ENCODE results near the gene DDR1. TPM values are rescaled to one million over a fixed set of nuclear protein-coding genes. Genes with fewer than 3 reads are reported as not detected.

Gene DDR1
- total RNA-seq, 1 donor from 2014 or later: 13.7 TPM

- H3K27me3 Mint-ChIP-seq (ENCODE audit: low read depth): peaks cover 3% of the 10 kb centered on the region
- intact Hi-C loops (cut with micrococcal nuclease): no loop called here
- peaks cover 34% of the 10 kb centered on the region for H3K36me3 Mint-ChIP-seq (ENCODE audit: low read depth)
- H3K9me3 Mint-ChIP-seq: no peaks in the 10 kb centered on the region
- no peak for DNase-seq (ENCODE audit: low spot score)
- H3K4me3 Mint-ChIP-seq (ENCODE audit: low read depth): no peak overlapping the region
- H3K27ac Mint-ChIP-seq: no peak overlapping the region
- H3K4me1 Mint-ChIP-seq (ENCODE audit: low read depth): no peaks in the 10 kb centered on the region
These were observed 44.4 kb downstream of the DDR1 start for GRCh38 chr6:30928677-30929076.

- no peak overlapping the region for H3K4me3 Mint-ChIP-seq (ENCODE audit: low read depth)
- H3K27me3 Mint-ChIP-seq (ENCODE audit: low read depth): peaks cover 6% of the 10 kb centered on the region
- no peak overlapping the region for H3K27ac Mint-ChIP-seq
- intact Hi-C loops (cut with micrococcal nuclease): no loop called here
- H3K4me1 Mint-ChIP-seq (ENCODE audit: low read depth): no peaks in the 10 kb centered on the region
- H3K36me3 Mint-ChIP-seq (ENCODE audit: low read depth): peaks cover 26% of the 10 kb centered on the region
- no peak for DNase-seq (ENCODE audit: low spot score)
- H3K9me3 Mint-ChIP-seq: no peaks in the 10 kb centered on the region
These were observed 46.2 kb downstream of the DDR1 start for GRCh38 chr6:30930506-30930905.

GRCh38 chr6:30931272-30931671, 47.0 kb downstream of the DDR1 start:
- Mint-ChIP-seq H3K4me1 (ENCODE audit: low read depth) (no peaks in the 10 kb centered on the region), H3K4me3 (ENCODE audit: low read depth) (no peak overlapping the region), H3K27me3 (ENCODE audit: low read depth) (peaks cover 8% of the 10 kb centered on the region), H3K9me3 (no peaks in the 10 kb centered on the region), H3K36me3 (ENCODE audit: low read depth) (peaks cover 24% of the 10 kb centered on the region), H3K27ac (no peak overlapping the region)
- DNase-seq (ENCODE audit: low spot score): no peak
- intact Hi-C loops (cut with micrococcal nuclease): no loop called here

GRCh38 chr6:30931969-30932645, 47.8 kb downstream of the DDR1 start, which contains the start of gene SFTA2:
SFTA2 (minus strand) TSS chr6:30932170; CDS start chr6:30932096, 74 bp downstream.
- Mint-ChIP-seq H3K4me1 (ENCODE audit: low read depth) (no peaks in the 10 kb centered on the region), H3K4me3 (ENCODE audit: low read depth) (no peak within 1 kb of the TSS), H3K27me3 (ENCODE audit: low read depth) (peaks cover 12% of the 10 kb centered on the region), H3K9me3 (no peaks in the 10 kb centered on the region), H3K27ac (no peak within 1 kb of the TSS), H3K36me3 (ENCODE audit: low read depth) (peaks cover 18% of the 10 kb centered on the region)
- DNase-seq (ENCODE audit: low spot score): no peak
- intact Hi-C loops (cut with micrococcal nuclease): no loop called here

- no peak overlapping the region for H3K27ac Mint-ChIP-seq
- peaks cover 13% of the 10 kb centered on the region for H3K36me3 Mint-ChIP-seq (ENCODE audit: low read depth)
- intact Hi-C loops (cut with micrococcal nuclease): no loop called here
- H3K4me3 Mint-ChIP-seq (ENCODE audit: low read depth): no peak overlapping the region
- H3K4me1 Mint-ChIP-seq (ENCODE audit: low read depth): no peaks in the 10 kb centered on the region
- H3K27me3 Mint-ChIP-seq (ENCODE audit: low read depth): peaks cover 12% of the 10 kb centered on the region
- no peak for DNase-seq (ENCODE audit: low spot score)
- H3K9me3 Mint-ChIP-seq: no peaks in the 10 kb centered on the region
These were observed 48.5 kb downstream of the DDR1 start for GRCh38 chr6:30932665-30933365.

- intact Hi-C loops (cut with micrococcal nuclease): no loop called here
- DNase-seq (ENCODE audit: low spot score): no peak
- H3K4me3 Mint-ChIP-seq (ENCODE audit: low read depth): no peak overlapping the region
- H3K27me3 Mint-ChIP-seq (ENCODE audit: low read depth): peaks cover 15% of the 10 kb centered on the region
- H3K36me3 Mint-ChIP-seq (ENCODE audit: low read depth): no peaks in the 10 kb centered on the region
- no peaks in the 10 kb centered on the region for H3K4me1 Mint-ChIP-seq (ENCODE audit: low read depth)
- no peak overlapping the region for H3K27ac Mint-ChIP-seq
- no peaks in the 10 kb centered on the region for H3K9me3 Mint-ChIP-seq
These were observed 50.7 kb downstream of the DDR1 start for GRCh38 chr6:30935018-30935417.

- no peaks in the 10 kb centered on the region for H3K4me1 Mint-ChIP-seq (ENCODE audit: low read depth)
- intact Hi-C loops (cut with micrococcal nuclease): no loop called here
These were observed 52.9 kb downstream of the DDR1 start for GRCh38 chr6:30937265-30937664.

GRCh38 chr6:30938730-30939129, 54.4 kb downstream of the DDR1 start:
- Mint-ChIP-seq H3K9me3 (no peaks in the 10 kb centered on the region), H3K4me3 (ENCODE audit: low read depth) (no peak overlapping the region), H3K4me1 (ENCODE audit: low read depth) (no peaks in the 10 kb centered on the region), H3K36me3 (ENCODE audit: low read depth) (no peaks in the 10 kb centered on the region), H3K27me3 (ENCODE audit: low read depth) (peaks cover 38% of the 10 kb centered on the region), H3K27ac (no peak overlapping the region)
- no peak for DNase-seq (ENCODE audit: low spot score)
- intact Hi-C loops (cut with micrococcal nuclease): no loop called here

More at GRCh38 chr6:30937265-30937664, 52.9 kb downstream of the DDR1 start:
- no peaks in the 10 kb centered on the region for H3K36me3 Mint-ChIP-seq (ENCODE audit: low read depth)
- no peaks in the 10 kb centered on the region for H3K9me3 Mint-ChIP-seq
- no peak overlapping the region for H3K27ac Mint-ChIP-seq
- no peak overlapping the region for H3K4me3 Mint-ChIP-seq (ENCODE audit: low read depth)
- H3K27me3 Mint-ChIP-seq (ENCODE audit: low read depth): peaks cover 25% of the 10 kb centered on the region
- DNase-seq (ENCODE audit: low spot score): no peak

GRCh38 chr6:30939473-30939872, 55.2 kb downstream of the DDR1 start:
- no peak overlapping the region for H3K27ac Mint-ChIP-seq
- H3K4me3 Mint-ChIP-seq (ENCODE audit: low read depth): no peak overlapping the region
- DNase-seq (ENCODE audit: low spot score): no peak
- no peaks in the 10 kb centered on the region for H3K9me3 Mint-ChIP-seq
- intact Hi-C loops (cut with micrococcal nuclease): no loop called here
- H3K27me3 Mint-ChIP-seq (ENCODE audit: low read depth): peaks cover 43% of the 10 kb centered on the region
- no peaks in the 10 kb centered on the region for H3K4me1 Mint-ChIP-seq (ENCODE audit: low read depth)
- no peaks in the 10 kb centered on the region for H3K36me3 Mint-ChIP-seq (ENCODE audit: low read depth)

- no peak for DNase-seq (ENCODE audit: low spot score)
- no peaks in the 10 kb centered on the region for H3K9me3 Mint-ChIP-seq
- no peaks in the 10 kb centered on the region for H3K36me3 Mint-ChIP-seq (ENCODE audit: low read depth)
- intact Hi-C loops (cut with micrococcal nuclease): no loop called here
- no peak within 1 kb of the TSS for H3K4me3 Mint-ChIP-seq (ENCODE audit: low read depth)
- peaks cover 45% of the 10 kb centered on the region for H3K27me3 Mint-ChIP-seq (ENCODE audit: low read depth)
- no peak within 1 kb of the TSS for H3K27ac Mint-ChIP-seq
- H3K4me1 Mint-ChIP-seq (ENCODE audit: low read depth): no peaks in the 10 kb centered on the region
These were observed 56.2 kb downstream of the DDR1 start, which contains the start of gene MUCL3 for GRCh38 chr6:30940361-30940986. MUCL3 (plus strand) TSS chr6:30940973; CDS start chr6:30941000, 27 bp downstream.

- no peak for DNase-seq (ENCODE audit: low spot score)
- no peak overlapping the region for H3K27ac Mint-ChIP-seq
- intact Hi-C loops (cut with micrococcal nuclease): no loop called here
- no peak overlapping the region for H3K4me3 Mint-ChIP-seq (ENCODE audit: low read depth)
- no peaks in the 10 kb centered on the region for H3K4me1 Mint-ChIP-seq (ENCODE audit: low read depth)
- H3K27me3 Mint-ChIP-seq (ENCODE audit: low read depth): peaks cover 53% of the 10 kb centered on the region
- no peaks in the 10 kb centered on the region for H3K9me3 Mint-ChIP-seq
- no peaks in the 10 kb centered on the region for H3K36me3 Mint-ChIP-seq (ENCODE audit: low read depth)
These were observed 58.2 kb downstream of the DDR1 start for GRCh38 chr6:30942338-30943060.

GRCh38 chr6:30944051-30944450, 59.7 kb downstream of the DDR1 start:
- Mint-ChIP-seq H3K36me3 (ENCODE audit: low read depth) (no peaks in the 10 kb centered on the region), H3K27me3 (ENCODE audit: low read depth) (peaks cover 65% of the 10 kb centered on the region), H3K4me1 (ENCODE audit: low read depth) (no peaks in the 10 kb centered on the region), H3K4me3 (ENCODE audit: low read depth) (no peak overlapping the region), H3K27ac (no peak overlapping the region), H3K9me3 (no peaks in the 10 kb centered on the region)
- intact Hi-C loops (cut with micrococcal nuclease): no loop called here
- DNase-seq (ENCODE audit: low spot score): no peak
